Midbrain (tissue), 1 donor: ENCODE data around the gene STRADA.

Source experiments
- DNase-seq: peaks from one replicate; lab custom pipeline; 2025; lab: John Stamatoyannopoulos, UW

Gene STRADA

DNA sequence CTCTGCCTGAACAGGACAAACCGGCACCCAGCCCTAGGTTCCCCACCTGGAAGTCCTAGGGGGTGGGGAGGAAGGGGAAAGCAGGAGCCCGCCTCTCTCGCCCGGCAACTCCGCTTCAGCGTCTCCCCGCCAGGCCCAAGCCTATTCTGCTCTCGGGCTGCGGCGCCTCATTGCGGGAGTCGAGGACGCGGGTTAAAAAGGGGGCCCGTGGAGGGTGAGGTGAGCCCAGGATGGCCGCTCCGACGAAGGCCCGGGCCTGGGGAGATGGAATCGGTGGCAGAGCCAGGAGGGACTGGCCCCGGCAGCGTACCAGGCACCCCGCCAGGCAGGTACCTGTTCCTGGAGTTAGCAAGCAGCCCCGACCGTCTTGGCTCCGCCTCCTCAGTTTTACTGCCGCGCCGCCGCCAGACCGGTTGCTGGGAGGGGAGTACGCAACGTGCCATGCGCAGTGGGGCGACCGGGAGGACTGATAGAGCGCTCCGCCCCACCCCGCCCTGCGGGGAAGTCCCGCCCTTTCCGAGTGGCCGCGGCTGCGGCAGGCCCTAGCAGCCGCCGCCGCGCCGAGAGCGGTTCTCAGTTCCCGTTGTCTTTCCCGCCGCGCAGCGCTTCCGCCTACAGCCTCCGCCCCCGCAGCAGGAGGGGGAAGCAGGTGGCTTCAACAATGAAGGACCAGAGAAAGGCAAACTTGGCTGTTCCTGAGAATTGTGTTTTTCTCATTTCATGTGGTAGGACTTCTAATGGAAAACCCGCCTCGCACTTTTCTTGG, at the start of gene STRADA:
Gene STRADA, minus strand, starts transcription at position 392 of the 766 bp plus-strand sequence. CDS start 13,430 bp downstream, outside the sequence.
- DNase-seq = peak; percentile 96

- no peak for DNase-seq
Observed at GRCh38 chr17:63790057-63790456, 48.5 kb upstream of the STRADA start.

DNA sequence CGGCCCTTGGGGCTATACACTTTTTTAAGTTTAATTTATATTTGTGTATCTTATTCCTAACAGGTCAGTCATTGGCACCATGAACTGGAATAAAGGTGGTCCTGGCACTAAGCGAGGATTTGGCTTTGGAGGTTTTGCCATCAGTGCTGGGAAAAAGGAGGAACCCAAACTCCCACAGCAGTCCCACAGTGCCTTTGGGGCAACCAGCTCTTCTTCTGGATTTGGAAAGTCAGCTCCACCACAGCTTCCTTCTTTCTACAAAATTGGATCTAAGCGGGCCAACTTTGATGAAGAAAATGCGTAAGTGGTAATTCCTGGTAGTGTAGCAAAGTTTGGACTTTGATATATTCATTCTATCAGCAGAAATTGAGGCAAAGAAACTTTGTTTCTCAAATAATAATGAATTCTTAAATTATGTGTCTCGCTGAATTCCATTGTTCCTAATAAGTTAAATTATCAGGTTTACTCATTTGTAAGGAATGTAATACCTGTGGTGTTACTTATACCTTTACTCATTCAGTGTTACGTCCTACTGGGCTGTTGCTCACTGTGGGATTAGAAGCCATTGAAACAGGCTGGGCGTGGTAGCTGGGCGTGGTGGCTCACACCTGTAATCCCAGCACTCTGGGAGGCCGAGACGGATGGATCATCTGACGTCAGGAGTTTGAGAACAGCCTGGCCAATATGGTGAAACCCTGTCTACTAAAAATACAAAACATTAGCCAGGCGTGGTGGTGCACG, 45.5 kb upstream of the STRADA start:
- DNase-seq = no peak

DNA sequence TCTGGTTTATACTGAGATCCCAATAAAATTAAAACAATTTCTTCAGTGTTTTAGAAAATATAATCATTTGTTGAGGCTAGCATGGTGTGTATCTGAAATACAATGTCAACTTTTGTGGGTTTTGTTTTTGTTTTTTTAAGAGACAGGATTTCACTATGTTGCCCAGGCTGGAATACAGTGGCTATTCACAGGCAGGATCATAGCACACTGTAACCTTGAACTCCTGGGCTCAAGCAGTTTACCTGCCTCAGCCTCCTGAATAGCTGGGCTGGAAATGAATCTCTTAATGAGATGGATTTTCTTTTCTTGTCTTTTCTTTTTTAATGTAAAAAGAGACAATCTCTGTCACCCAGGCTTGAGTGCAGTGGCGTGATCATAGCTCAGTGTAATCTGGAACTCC, 44.5 kb upstream of the STRADA start:
- DNase-seq = no peak

- DNase-seq = no peak
Observed at GRCh38 chr17:63785556-63785955, 44.0 kb upstream of the STRADA start.

DNA sequence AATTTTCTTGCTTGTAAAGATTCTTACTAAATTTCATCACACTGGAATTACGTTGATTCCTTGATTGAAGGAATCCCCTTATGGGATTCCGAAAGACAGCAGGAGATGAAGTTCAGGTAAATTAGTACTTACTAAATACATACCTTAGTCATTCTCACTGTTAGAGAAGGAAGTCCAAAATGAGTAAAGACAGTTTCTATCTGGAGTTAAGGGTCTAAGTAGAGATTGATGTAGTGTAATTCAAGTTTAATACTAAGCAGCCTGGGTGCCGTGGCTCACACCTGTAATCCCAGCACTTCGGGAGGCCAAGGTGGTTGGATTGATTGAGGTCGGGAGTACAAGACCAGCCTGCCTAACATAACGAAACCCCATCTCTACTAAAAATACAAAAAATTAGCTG, 41.9 kb upstream of the STRADA start:
- DNase-seq = no peak

GRCh38 chr17:63780928-63781327, 39.3 kb upstream of the STRADA start:
- no peak for DNase-seq

- DNase-seq = no peak
Observed at GRCh38 chr17:63780507-63780906, 38.9 kb upstream of the STRADA start.

- no peak for DNase-seq
Observed at GRCh38 chr17:63775420-63775819, 33.8 kb upstream of the STRADA start.

DNA sequence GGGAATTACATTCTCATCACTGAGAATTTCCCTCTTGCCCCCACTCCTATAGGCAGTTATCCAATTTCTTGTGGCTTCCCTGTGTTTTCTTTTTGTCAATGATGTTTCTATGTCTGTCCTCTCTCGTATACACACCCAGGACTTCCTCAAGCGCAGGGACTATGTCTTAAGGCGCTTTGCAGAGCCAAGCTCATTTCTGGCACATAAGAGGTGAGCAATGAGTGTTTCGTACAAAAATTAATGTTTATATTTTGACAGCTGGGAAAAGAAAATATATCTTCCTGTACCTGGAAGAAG, 33.3 kb upstream of the STRADA start:
- DNase-seq = no peak

DNA sequence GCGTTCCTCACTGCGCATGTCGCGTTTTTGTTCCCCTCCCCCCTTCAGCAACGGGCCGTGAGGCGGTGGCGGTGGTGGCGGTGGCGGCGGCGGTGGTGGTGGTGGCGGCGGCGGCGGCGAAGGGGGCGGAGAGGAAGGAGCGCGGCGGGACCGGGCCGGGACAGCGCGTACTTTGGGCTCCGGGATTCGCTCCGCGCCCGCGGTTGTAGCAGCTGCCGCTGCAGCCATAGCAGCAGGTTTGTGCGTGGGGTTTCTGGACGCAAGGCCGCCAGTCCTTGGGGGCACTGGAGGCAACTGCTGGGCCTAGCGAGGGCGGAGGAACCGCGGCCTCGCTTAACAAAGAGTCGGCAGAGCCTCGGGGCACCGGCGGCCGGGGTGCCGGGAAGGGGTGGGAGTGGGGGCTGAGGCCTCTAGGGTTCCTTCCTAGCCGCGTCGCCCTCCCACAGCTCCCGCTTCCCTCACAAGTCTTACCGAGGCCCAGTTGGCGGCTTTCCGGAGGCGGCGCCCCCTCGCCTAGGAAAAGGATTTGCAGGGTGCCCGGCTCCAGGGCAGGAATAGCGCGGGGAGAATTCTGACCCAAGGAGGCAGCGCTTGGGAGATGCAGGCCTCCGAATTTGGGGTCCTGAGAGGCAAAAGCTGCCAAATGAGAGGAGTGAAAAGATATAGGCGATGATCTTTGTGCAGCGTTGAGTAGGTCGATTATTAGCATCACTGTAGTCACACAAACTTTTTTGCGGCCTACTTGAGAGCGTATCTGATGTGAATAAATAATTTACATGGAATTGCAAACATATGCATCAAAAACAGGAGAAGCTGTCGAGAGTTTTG, 32.8 kb upstream of the STRADA start, which contains the start of gene DDX42:
Gene DDX42, plus strand, starts transcription at position 30 of the 828 bp plus-strand sequence. CDS start 12,880 bp downstream, outside the sequence.
- no peak for DNase-seq

DNA sequence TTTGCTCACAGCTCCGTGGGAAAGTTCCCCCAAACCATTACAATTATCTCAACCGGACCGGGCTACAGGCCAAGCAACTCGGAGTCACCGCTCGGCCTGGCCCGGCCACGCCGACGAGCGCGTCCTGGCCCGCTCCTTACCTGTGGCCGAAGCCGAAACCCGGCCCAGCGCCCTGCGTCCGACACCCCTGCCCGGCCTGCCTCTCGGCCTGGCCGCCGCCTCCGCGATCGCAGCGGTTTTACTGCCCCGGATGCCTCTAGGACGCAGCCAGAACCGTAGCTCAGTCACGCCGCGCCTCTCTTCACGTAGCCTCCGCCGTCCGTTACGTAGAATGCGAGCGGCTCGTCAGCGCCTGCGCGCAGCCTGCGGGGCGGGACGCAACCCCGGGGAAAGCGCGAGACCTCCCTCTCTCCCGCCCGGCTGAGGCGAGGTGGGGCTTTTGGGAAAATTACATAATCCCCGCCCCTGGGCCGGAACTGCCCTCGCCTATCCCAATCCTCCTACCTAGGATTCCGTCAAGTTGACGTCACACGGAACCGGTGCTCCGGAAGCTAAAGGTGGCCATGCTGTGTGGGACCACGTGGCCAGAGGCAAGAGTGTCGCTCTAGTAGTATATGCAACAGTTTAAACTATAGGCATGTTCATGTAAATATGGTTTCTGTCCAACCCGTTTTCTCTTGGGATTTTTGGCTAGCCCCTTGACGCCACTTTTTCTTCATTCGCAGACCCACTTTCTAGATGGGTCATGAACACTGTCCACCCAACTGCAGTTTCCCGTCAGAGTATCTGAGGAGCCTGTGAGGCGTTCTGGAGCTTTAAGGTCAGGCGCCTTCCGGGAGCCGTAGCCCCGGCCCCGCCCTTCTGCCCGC, 31.9 kb upstream of the STRADA start, which contains the start of gene CCDC47:
Gene CCDC47, minus strand, starts transcription at position 326 of the 869 bp plus-strand sequence. CDS start 7,422 bp downstream, outside the sequence.
- DNase-seq = peak; percentile 99

DNA sequence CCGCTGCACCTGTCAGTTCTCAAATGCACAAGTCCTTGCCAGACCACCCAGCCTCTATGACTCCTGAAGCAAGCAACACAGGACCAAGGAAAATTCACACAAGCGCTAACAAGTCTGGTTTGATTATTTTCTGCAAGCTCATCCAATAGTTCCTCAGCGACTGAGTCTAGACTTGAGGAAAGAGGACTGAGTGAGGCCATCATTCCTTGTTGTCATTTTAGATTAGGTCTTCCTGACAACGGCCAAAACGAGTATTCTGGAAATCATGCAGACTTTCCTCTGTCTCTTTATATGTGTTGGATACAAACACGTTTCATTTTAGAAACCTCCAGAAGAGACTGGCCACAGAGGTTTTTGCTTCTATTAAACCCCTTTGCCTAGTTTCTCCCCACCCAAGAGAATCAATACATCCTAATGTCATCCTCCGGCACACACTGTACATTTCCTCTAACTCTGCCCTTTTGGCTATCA, 31.2 kb upstream of the STRADA start:
- DNase-seq = no peak

GRCh38 chr17:63768433-63768832, 26.8 kb upstream of the STRADA start:
- DNase-seq = no peak

- no peak for DNase-seq
Observed at GRCh38 chr17:63766754-63767153, 25.2 kb upstream of the STRADA start.

GRCh38 chr17:63764716-63765115, 23.1 kb upstream of the STRADA start:
- DNase-seq = no peak

DNA sequence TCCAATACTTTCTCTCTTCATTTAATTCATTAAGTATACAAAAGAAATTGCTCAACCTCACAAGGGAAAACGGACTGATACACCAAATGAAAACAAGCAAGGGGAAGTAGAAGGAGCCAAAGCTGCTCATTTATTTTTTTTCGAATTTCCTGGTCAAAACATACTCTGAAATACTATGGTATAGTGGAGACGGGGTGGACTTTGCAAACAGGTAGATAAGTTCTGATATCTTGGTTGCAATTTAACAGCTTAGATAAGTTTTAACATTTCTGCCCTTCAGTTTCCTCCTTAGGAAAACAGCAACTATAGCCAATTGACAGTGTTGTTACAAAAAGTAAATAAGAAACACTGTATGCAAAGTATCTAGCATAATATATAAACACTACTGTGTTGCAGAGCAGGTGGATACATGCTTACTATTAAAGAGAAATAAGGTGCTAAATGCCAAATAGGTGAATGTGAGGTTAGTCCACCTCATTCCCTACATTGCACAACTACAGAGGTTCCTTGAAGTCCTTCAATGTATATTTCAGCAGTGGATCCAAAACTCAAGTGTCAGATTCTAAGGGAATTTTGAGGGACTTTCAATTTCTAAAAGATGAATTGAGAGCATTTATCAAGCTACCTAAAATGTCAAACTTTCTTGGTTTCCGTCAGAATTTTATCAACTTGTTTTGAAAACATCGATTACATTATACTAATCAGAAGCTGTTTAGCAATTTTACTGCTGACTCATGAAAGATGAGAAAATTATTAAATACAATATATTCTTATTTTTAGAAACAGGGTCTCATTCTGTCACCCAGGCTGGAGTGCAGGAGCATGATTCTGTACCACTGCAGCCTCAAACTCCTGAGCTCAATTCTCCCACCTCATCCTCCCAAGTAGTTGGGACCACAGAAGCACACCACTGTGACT, 20.8 kb upstream of the STRADA start:
- no peak for DNase-seq

DNA sequence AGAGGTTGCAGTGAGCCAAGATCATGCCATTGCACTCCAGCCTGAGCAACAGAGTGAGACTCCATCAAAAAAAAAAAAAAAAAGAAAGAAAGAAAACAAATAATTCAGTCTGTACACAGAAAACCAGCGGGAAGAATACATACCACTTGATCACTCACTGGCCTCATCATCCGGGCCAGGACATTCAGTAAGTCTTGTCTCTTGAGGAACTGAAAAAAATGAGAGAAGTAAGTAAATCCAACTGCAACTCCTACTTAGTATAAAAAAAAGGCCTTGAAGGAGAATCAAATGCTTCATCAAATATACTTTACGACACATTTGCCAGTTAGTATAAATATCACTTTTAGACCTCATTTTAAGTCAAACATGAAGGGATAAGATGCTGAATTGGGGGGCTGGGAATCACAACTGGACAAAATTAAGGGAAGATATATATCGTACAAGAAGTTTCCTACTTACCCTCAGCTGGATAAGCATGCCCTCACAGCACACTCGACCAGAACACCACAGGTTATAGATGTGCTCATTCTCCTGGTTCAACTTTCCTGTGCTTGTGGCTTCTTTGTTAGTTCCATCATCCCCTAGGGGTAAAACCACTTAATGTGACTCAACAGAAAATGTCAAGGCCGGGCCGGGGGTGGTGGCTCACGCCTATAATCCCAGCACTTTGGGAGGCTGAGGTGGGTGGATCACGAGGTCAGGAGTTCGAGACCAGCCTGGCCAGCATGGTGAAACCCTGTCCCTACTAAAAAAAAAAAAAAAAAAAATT, 19.4 kb upstream of the STRADA start:
- no peak for DNase-seq

DNA sequence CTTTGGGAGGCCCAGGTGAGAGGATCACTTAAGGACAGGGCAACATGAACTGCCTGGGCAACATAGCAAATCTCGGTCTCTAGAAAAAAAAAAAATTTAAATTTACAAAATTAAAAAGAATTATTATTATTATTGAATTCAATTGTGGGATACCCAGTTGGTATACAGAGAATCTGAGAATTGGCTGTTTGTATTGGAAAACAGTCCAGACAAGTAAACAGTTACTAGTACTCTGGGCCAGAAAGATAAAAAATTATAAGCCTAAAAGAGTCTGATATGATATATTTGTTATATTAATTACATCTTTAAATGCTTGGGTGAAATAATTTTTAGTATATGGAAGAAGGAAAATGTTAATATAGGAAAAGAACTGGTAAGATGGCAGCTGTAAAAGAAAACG, 16.8 kb upstream of the STRADA start:
- DNase-seq = no peak
